Motor neuron (in vitro differentiated cells): Measurements from ENCODE around the gene REXO4. TPM values are rescaled to one million over a fixed set of nuclear protein-coding genes. Genes with fewer than 3 reads are reported as not detected.
A peak's percentile ranks its signal among the peaks of the same experiment; 100 is the strongest.
"Not testable (repeated sequence)": the region's sequence is repeated elsewhere in the genome, so short reads cannot be mapped to it uniquely, and the experiment has no call there.

Source experiments
- ATAC-seq, 8 experiments: fragments of 200-7000 bp; cut with Tn5 transposase; replicated peaks in 6 of 8; 2 replicates each; pipeline ENCODE4 v1.8.0; 2021; ENCODE audit warnings: mild to moderate bottlenecking in 8 of 8, moderate library complexity in 8 of 8
- H3K27ac ChIP-seq, 2 donors: fragments of 250-450 bp; sonication (Bioruptor Pico); 2 replicates each; pipeline ENCODE4 v1.9.0; 2021; ENCODE audit warnings: antibody characterized with exemption in 2 of 2, mild to moderate bottlenecking in 2 of 2, moderate library complexity in 1 of 2
- H3K4me1 ChIP-seq, 2 donors: fragments of 250-450 bp; sonication (Bioruptor Pico); replicated peaks in 1 of 2; 2 replicates each; pipeline ENCODE4 v1.6.1; 2021; ENCODE audit warnings: antibody characterized with exemption in 2 of 2, mild to moderate bottlenecking in 2 of 2, moderate library complexity in 1 of 2
- H3K4me3 ChIP-seq, 5 donors: fragments of 250-450 bp; sonication (Bioruptor Pico); 2 replicates each; pipeline ENCODE4 v1.9.0; 2021; ENCODE audit warnings: antibody characterized with exemption in 5 of 5, mild to moderate bottlenecking in 5 of 5, moderate library complexity in 4 of 5
- WGBS, 10 experiments: fragments of 450-650 bp; shearing (Covaris generic); methylation state at CpG; one replicate each; pipeline ENCODE4 v1.0.0; 2022; 5-methylcytosine and 5-hydroxymethylcytosine counted together
- in situ Hi-C, 9 experiments: fragments of 400-800 bp; cut with MboI; loops; one replicate each; pipeline ENCODE4 v1.15.0; 2021; ENCODE audit warnings: low sequenced_read_pairs in 9 of 9, low pct_unique_long_range_greater_than_20kb in 2 of 9; ENCODE audit not compliant: unreplicated experiment in 9 of 9
- total RNA-seq, 8 experiments: library from RNA; unstranded; fragments of 300-600 nt; gene quantifications; 2 replicates each; pipeline versions ENCODE4 v1.2.3 to v1.2.4, GENCODE V29; 2022

REXO4 gene
- total RNA-seq, 8 experiments from 2014 or later: 23.1 to 34.3 (median 24.5) TPM

DNA sequence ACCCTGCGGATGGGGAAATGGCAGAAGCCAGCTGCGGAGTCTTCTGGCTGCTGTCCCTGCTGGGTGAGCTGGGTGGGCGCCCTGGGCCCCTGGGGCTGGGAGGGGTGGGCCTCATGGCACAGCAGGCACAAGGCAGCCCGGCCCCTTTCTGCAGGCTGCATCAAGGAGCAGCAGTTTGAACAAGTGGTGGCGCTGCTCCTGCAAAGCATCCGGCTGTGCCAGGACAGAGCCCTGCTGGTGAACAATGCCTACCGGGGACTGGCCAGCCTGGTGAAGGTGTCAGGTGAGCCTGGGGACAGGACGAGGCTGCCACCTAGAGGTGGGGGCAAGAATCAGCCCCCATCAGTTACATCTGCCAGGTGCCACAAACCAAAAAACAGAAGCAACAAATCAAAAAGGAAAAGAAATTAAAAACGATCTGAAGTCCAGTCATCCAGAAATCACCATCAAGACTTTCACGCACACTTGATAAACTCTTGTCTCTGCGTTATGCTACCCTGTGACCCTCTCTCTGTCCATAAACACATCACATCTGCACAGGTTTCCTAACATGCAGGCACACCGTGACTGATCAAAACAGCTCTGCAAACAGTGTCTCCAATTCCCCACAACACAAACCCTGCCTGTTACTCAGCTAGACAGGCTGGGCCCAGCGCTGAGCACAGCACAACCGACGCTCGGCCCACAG is 13.9 kb downstream of the REXO4 start:
- 77 to 95% (median 88%) methylated on average over 4 to 7 of the region's 16 CpGs; no CpG with 5 or more reads in 6 of the 10 experiments for WGBS, 10 experiments
- no peak overlapping the region for H3K4me3 ChIP-seq
- no peak for ATAC-seq
- H3K27ac ChIP-seq: no peak overlapping the region
- in situ Hi-C loops: no loop called here
- no peaks in the 10 kb centered on the region for H3K4me1 ChIP-seq

DNA sequence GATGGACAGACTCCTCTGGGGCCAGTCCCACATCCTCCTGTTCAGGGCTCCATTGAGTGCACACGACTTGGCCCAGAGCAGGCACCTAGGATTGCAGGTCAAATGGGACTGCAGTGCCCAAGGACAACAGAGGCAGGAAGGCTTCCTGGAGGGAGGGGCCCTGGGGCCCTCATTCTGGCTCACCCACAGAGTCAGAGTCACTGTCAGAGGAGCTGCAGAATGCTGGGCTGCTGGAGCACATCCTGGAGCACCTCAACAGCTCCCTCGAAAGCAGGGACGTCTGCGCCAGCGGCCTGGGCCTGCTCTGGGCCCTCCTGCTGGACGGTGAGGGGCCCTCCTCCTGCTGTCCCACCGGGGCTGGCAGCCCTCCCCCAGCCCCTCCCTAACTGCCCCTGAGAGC is 15.1 kb downstream of the REXO4 start:
- ATAC-seq: no peak
- no peak overlapping the region for H3K27ac ChIP-seq
- H3K4me3 ChIP-seq: no peak overlapping the region
- in situ Hi-C loops: no loop called here
- no peaks in the 10 kb centered on the region for H3K4me1 ChIP-seq
- no CpG with 5 or more reads among the region's 7 CpGs for WGBS, 10 experiments

DNA sequence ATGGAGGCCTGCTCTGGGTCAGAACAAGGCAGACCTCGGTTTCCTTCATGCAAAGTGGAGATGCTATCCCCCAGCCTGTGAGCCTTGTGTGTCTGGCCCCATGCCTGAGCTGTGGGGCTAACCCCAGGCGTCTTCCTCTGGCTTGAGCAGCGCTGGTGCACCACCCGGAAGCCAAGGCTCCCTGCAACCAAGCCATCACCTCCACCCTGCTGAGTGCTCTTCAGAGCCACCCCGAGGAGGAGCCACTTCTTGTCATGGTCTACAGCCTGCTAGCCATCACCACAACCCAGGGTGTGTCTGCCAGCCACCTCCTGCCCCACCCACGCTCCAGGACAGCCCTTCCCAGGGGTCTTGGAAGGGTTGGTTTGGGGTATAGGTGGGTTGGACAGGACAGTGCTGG is 16.2 kb downstream of the REXO4 start:
- in situ Hi-C loops: no loop called here

DNA sequence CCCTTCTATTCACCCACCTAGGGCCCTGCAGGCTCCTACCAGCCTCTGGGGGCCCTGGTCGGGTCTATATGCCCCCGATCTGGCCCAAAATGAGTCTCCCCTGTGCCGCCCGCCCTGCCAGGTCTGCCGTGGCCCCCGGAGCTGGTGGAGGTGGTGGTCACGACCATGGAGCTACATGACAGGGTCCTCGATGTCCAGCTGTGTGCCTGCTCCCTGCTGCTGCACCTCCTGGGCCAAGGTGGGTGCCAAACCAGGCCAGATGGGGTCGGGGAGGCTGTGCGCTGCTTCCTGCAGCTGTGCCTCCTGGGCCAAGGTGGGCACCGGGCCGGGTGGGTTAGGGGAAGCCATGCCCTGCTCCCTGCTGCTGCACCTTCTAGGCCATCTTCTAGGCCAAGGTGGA is 17.5 kb downstream of the REXO4 start:
- Histone ChIP-seq H3K27ac (no peak overlapping the region), H3K4me1 (no peaks in the 10 kb centered on the region), H3K4me3 (no peak overlapping the region)
- ATAC-seq: no peak
- in situ Hi-C loops: no loop called here
- WGBS, 10 experiments: 100% methylated on average over 2 of the region's 12 CpGs; no CpG with 5 or more reads in 9 of the 10 experiments

More for the DNA sequence above, 16.2 kb downstream of the REXO4 start:
- 60 to 100% (median 95%) methylated on average over 1 to 3 of the region's 6 CpGs; no CpG with 5 or more reads in 7 of the 10 experiments for WGBS, 10 experiments
- Histone ChIP-seq H3K27ac (no peak overlapping the region), H3K4me3 (no peak overlapping the region), H3K4me1 (no peaks in the 10 kb centered on the region)
- peak in 1 of 8 experiments; percentile 5 for ATAC-seq

DNA sequence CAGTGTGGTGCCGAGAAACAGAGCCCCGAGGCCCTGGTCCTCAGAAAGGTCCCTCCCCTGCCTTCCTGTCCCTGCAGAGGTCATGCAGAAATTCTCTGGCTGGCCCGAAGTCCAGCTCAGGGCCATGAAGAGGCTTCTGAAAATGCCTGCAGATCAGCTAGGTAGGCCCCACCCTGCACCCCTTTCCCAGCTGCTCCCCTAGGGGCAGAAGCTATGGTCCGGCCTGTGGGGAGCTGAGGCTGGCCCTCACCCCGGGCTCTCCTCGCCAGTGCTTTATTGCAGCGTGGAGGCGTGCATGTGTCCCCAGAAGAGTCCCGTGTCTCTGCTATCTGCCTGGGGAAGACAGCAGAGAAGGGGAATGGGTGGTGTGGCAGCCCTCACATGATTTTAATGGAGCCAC is 19.9 kb downstream of the REXO4 start:
- Histone ChIP-seq H3K27ac (no peak overlapping the region), H3K4me3 (no peak overlapping the region), H3K4me1 (no peaks in the 10 kb centered on the region)
- in situ Hi-C loops: no loop called here
- WGBS, 10 experiments: 0 to 100% (median 80%) methylated on average over 1 to 4 of the region's 9 CpGs; no CpG with 5 or more reads in 5 of the 10 experiments
- ATAC-seq: no peak

DNA sequence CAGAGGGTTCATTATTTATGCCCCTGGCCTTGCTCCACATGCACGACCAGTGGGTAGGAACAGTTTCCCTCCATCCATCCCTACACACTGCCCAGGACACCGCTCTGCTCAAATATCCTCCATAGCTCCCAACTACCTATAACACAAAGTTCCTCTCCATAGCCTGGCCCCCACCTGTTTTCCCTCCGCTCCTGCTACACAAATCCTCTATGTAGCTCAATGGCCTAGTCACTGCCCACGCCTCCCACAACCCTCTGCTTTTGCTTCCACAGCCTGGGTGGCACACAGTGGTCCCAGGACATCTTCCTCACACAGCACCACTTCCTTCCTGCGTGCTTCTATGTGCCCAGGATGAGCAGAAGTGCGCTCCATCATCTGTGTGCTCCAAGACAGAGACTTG is 20.4 kb downstream of the REXO4 start:
- peak in 3 of 8 experiments; percentile 4 to 7 (median 6) for ATAC-seq
- in situ Hi-C loops: no loop called here
- H3K27ac ChIP-seq: no peak overlapping the region

DNA sequence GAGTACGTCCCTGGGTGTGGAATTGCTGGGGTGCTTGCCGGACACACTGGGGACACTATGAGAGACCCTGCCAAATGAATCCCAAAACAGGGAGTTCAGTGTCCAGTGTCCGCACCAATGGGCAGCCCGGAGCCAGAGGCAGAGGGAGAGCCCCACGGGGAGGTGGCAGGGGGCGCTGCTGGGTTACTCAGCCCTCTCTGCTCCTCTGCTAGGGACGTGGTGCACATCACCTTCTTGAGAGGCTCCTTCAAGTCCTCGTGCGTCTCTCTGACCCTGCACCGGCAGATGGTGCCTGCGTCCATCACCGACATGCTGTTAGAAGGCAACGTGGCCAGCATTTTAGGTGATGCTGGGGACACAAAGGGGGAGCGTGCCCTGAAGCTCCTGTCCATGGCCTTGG is 20.9 kb downstream of the REXO4 start:
- peak; percentile 28 to 78 (median 48) for ATAC-seq
- WGBS, 10 experiments: 0 to 30% (median 20%) methylated on average over 1 to 7 of the region's 14 CpGs; no CpG with 5 or more reads in 5 of the 10 experiments
- in situ Hi-C loops: no loop called here

More for the DNA sequence above, 20.4 kb downstream of the REXO4 start:
- 30 to 100% (median 76%) methylated on average over 1 to 4 of the region's 6 CpGs; no CpG with 5 or more reads in 2 of the 10 experiments for WGBS, 10 experiments
- no peak overlapping the region for H3K4me3 ChIP-seq
- no peaks in the 10 kb centered on the region for H3K4me1 ChIP-seq

DNA sequence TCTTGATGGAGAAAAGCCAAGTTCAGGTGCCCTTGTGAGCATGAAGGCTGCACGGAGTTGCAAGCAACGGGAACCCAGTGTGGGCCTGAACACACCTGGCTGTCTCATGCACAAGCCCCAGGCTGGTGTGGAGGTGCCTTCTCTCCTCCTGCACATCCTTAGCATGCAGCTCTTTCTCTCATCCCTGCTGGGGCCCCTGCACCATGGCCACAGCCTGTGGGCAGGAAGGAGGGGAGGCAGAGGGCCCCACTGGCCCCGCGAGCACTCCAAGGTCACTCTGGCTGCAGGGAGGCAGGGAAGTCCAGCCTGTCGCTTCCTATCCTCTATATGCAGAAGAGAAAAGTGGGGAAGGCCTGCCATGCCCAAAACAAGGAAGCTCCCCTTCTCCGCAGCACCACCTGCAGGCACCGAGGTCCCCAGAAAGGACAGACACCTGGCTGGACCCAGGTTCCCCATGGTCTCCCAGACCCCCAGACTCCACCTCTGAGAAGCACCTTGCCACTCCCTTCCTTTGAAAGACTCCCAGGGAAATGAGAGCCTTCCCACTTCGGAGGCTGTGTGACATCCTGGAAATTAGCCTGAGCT is 23.0 kb downstream of the REXO4 start:
- peak in 1 of 8 experiments; percentile 16 for ATAC-seq
- 18 to 79% (median 54%) methylated on average over 2 to 5 of the region's 8 CpGs; no CpG with 5 or more reads in 4 of the 10 experiments for WGBS, 10 experiments
- H3K4me3 ChIP-seq: no peak overlapping the region
- in situ Hi-C loops: no loop called here
- H3K27ac ChIP-seq: no peak overlapping the region
- no peaks in the 10 kb centered on the region for H3K4me1 ChIP-seq

More for the DNA sequence above, 20.9 kb downstream of the REXO4 start:
- H3K27ac ChIP-seq: no peak overlapping the region
- H3K4me1 ChIP-seq: no peaks in the 10 kb centered on the region
- no peak overlapping the region for H3K4me3 ChIP-seq

DNA sequence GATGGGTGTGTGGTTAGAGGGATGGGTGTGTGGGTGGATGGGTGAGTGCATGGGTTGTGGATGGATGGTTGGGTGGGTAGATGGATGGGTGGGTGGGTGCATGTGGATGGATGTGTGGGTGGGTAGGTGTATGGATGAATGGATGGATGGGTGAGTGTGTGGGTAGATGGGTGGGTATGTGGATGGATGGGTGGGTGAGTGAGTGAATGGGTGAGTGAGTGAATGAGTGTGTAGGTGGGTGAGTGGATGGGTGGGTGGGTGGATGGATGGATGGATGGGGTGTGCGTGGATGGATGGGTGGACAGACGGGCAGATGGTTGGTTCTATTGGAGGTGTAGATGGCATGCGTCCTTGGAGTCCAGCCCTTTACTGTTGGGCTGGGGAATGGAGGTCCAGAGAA is 24.4 kb downstream of the REXO4 start:
- in situ Hi-C loops: no loop called here
- WGBS, 10 experiments: 83% methylated on average over 1 of the region's 3 CpGs; no CpG with 5 or more reads in 9 of the 10 experiments
- H3K27ac ChIP-seq: no peak overlapping the region
- H3K4me3 ChIP-seq: no peak overlapping the region
- no peaks in the 10 kb centered on the region for H3K4me1 ChIP-seq
- no peak for ATAC-seq

DNA sequence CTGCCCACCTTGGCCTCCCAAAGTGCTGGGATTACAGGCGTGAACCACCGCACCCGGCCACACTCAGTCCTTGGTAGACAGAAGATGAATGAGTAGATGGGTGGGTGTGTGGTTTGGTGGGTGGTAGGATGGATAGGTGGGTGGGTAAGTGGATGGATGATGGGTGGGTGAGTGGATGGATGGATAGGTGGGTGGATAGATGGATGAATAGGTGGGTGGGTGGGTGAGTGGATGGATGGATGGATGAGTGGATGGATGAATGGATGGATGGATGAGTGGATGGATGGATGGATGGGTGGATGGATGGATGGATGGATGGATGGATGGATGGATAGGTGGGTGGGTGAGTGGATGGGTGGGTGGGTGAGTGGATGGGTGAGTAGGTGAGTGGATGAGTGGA is 25.5 kb downstream of the REXO4 start:
- H3K4me3 ChIP-seq, H3K27ac ChIP-seq, ATAC-seq, H3K4me1 ChIP-seq, in situ Hi-C loops: not testable (repeated sequence)
- WGBS, 10 experiments: no CpG with 5 or more reads among the region's 3 CpGs

DNA sequence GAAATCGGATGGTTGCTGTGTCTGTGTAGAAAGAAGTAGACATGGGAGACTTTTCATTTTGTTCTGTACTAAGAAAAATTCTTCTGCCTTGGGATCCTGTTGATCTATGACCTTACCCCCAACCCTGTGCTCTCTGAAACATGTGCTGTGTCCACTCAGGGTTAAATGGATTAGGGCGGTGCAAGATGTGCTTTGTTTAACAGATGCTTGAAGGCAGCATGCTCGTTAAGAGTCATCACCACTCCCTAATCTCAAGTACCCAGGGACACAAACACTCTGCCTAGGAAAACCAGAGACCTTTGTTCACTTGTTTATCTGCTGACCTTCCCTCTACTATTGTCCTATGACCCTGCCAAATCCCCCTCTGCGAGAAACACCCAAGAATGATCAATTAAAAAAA is 26.4 kb downstream of the REXO4 start:
- H3K4me1 ChIP-seq, H3K4me3 ChIP-seq, ATAC-seq, in situ Hi-C loops, H3K27ac ChIP-seq: not testable (repeated sequence)
- no CpG with 5 or more reads among the region's 4 CpGs for WGBS, 10 experiments

DNA sequence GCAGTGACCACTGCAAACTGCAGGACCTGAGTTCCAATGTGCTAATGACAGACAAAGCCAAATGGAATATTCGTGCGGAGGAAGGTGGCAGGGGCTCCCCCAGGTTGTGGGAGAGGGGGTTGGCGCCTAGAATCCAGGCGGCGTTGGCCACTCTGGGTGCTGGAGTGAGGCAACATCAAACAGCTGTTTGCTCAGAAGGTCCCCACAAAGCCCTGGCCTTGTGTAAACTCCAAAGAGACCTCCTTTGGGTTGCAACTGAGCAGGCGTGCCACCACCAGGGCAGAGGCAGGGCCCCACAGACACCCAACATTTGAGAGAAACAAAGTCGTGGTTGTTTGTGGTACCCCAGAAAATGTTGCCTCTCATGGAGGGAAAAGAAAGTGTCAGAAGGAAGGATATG is 27.1 kb downstream of the REXO4 start:
- H3K27ac ChIP-seq: no peak overlapping the region
- H3K4me3 ChIP-seq: no peak overlapping the region
- 40% methylated on average over 1 of the region's 7 CpGs; no CpG with 5 or more reads in 9 of the 10 experiments for WGBS, 10 experiments
- ATAC-seq: no peak
- in situ Hi-C loops: no loop called here
- no peaks in the 10 kb centered on the region for H3K4me1 ChIP-seq

DNA sequence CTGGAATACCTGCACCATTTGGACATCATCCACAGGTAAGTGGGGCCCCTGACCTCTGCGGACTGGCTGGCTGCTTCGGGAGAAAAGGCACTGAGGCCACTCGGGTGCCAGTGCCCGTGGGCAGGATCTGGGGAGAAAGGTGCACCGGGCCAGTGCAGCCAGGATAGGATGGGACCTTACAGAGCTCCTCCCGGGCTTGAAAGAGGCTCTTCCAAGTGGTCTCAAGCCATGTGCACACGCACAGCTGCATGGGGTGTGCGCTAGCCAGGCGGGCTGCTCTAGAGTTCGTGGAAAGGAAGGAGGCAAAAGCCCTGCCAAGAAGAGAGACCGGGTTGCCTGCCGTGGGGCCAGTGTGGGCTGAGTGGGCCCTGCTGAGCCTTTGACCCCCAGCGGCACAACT is 28.2 kb downstream of the REXO4 start:
- WGBS, 10 experiments: 58 to 94% (median 72%) methylated on average over 3 to 7 of the region's 13 CpGs; no CpG with 5 or more reads in 6 of the 10 experiments
- in situ Hi-C loops: no loop called here
- Histone ChIP-seq H3K27ac (no peak overlapping the region), H3K4me1 (no peaks in the 10 kb centered on the region), H3K4me3 (no peak overlapping the region)
- no peak for ATAC-seq
